B cell (primary cell): ENCODE data around the gene SERBP1. TPM values are rescaled to one million over a fixed set of nuclear protein-coding genes. Genes with fewer than 3 reads are reported as not detected.
"Not testable (repeated sequence)": the region's sequence is repeated elsewhere in the genome, so short reads cannot be mapped to it uniquely, and the experiment has no call there.

Experiments used
- ATAC-seq: fragments of 200-7000 bp; cut with Tn5 transposase; one replicate; pipeline ENCODE4 v1.10.0; 2021; ENCODE audit warnings: low read depth, mild to moderate bottlenecking, moderate number of reproducible peaks, moderate library complexity
- CTCF ChIA-PET: fragments of 350-600 bp; sonication (Branson Sonifier 250); formaldehyde crosslinking; loops from one replicate; lab custom pipeline; 2021; ENCODE audit warnings: antibody characterized with exemption, inconsistent platforms; lab: Charles Lee
- POLR2A ChIA-PET: fragments of 350-600 bp; sonication (Branson Sonifier 250); formaldehyde crosslinking; loops from one replicate; lab custom pipeline; 2021; ENCODE audit warnings: antibody characterized with exemption; lab: Charles Lee
- DNase-seq: peaks from one replicate; pipeline ENCODE4 v3.0.0; 2013
- H2AFZ ChIP-seq: 2 replicates; pipeline ENCODE4 v1.6.1; 2012; ENCODE audit warnings: mild to moderate bottlenecking, low read depth, low read length; ENCODE audit not compliant: insufficient read depth, poor library complexity, severe bottlenecking
- H3K27ac ChIP-seq, 2 donors: 1 replicate in 1 of 2; 2 replicates in 1 of 2; pipeline ENCODE4 v1.5.1; 2012 to 2013; ENCODE audit warnings: low read length in 2 of 2, mild to moderate bottlenecking in 2 of 2, moderate library complexity in 1 of 2
- H3K27me3 ChIP-seq, 4 experiments: fragments of 200-600 bp in 1 of 4; sonication (generic) in 1 of 4; replicated peaks in 1 of 4; 1 replicate in 2 of 4; 2 replicates in 2 of 4; pipeline versions ENCODE4 v1.6.1 to v1.7.0; 2013 to 2016; ENCODE audit warnings: low read length in 3 of 4, mild to moderate bottlenecking in 2 of 4, mixed read lengths in 1 of 4, moderate library complexity in 1 of 4; ENCODE audit not compliant: insufficient read depth in 4 of 4, control insufficient read depth in 3 of 4; ENCODE audit errors: control extremely low read depth in 1 of 4
- H3K36me3 ChIP-seq, 2 experiments: replicated peaks in 1 of 2; 1 replicate in 1 of 2; 2 replicates in 1 of 2; pipeline versions ENCODE4 v1.6.1 to v1.7.1; 2013; ENCODE audit warnings: low read length in 1 of 2; ENCODE audit not compliant: insufficient read depth in 2 of 2, control insufficient read depth in 1 of 2; ENCODE audit errors: control extremely low read depth in 1 of 2, extremely low read depth in 1 of 2
- H3K4me1 ChIP-seq, 2 donors: fragments of 200-600 bp in 1 of 2; sonication (generic) in 1 of 2; 1 replicate in 1 of 2; 2 replicates in 1 of 2; pipeline versions ENCODE4 v1.5.1 to v1.6.1; 2013 to 2017; ENCODE audit warnings: low read length in 2 of 2; ENCODE audit not compliant: control insufficient read depth in 2 of 2, insufficient read depth in 2 of 2
- H3K4me2 ChIP-seq: replicated peaks from 2 replicates; pipeline ENCODE3; 2012; ENCODE audit warnings: mild to moderate bottlenecking, low read depth, low read length; ENCODE audit not compliant: poor library complexity, severe bottlenecking
- H3K4me3 ChIP-seq, 5 experiments: fragments of 200-600 bp in 1 of 5; sonication (generic) in 1 of 5; 1 replicate in 3 of 5; 2 replicates in 2 of 5; pipeline versions ENCODE4 v1.5.1 to v1.7.0; 2011 to 2016; ENCODE audit warnings: low read length in 4 of 5, mild to moderate bottlenecking in 4 of 5, low read depth in 2 of 5, control low read depth in 1 of 5, moderate library complexity in 1 of 5; ENCODE audit not compliant: insufficient read depth in 1 of 5; ENCODE audit errors: control extremely low read depth in 1 of 5, extremely low read depth in 1 of 5
- H3K79me2 ChIP-seq: fragments of 200-600 bp; sonication (generic); one replicate; pipeline ENCODE4 v1.6.0; 2016; ENCODE audit warnings: low read length; ENCODE audit not compliant: control insufficient read depth, insufficient read depth
- H3K9ac ChIP-seq: fragments of 200-600 bp; sonication (generic); 2 replicates; pipeline ENCODE4 v1.6.1; 2017; ENCODE audit warnings: mild to moderate bottlenecking, low read length, moderate library complexity
- H3K9me3 ChIP-seq, 3 donors: one replicate each; pipeline versions ENCODE4 v1.6.1 to v1.7.1; 2013; ENCODE audit warnings: low read length in 2 of 3; ENCODE audit not compliant: control insufficient read depth in 2 of 3, insufficient read depth in 1 of 3; ENCODE audit errors: control extremely low read depth in 1 of 3
- H4K20me1 ChIP-seq: 2 replicates; pipeline ENCODE4 v1.6.0; 2012; ENCODE audit warnings: mild to moderate bottlenecking, low read length; ENCODE audit not compliant: insufficient read depth, control insufficient read depth, poor library complexity, severe bottlenecking
- H3K27ac Mint-ChIP-seq: one replicate; pipeline ENCODE4 v1.8.0; 2021; ENCODE audit warnings: mixed read lengths
- H3K27me3 Mint-ChIP-seq: one replicate; pipeline ENCODE4 v1.8.0; 2021; ENCODE audit warnings: mixed read lengths
- H3K4me1 Mint-ChIP-seq: one replicate; pipeline ENCODE4 v1.8.0; 2021; ENCODE audit warnings: mixed read lengths
- H3K4me3 Mint-ChIP-seq: one replicate; pipeline ENCODE4 v1.8.0; 2021; ENCODE audit warnings: mixed read lengths
- H3K9me3 Mint-ChIP-seq: one replicate; pipeline ENCODE4 v1.8.0; 2022; ENCODE audit warnings: mixed read lengths; ENCODE audit not compliant: insufficient read depth
- CTCF ChIP-seq: fragments of 200-600 bp; IDR thresholded peaks from one replicate; pipeline ENCODE4 v1.8.0; 2022; ENCODE audit warnings: antibody characterized with exemption, mild to moderate bottlenecking
- EZH2 ChIP-seq: IDR thresholded peaks from 2 replicates; pipeline ENCODE4 v1.6.1; 2012; ENCODE audit warnings: borderline replicate concordance, low read depth, mild to moderate bottlenecking, moderate library complexity, low read length; ENCODE audit not compliant: insufficient read depth, poor library complexity, severe bottlenecking
- WGBS: methylation state at CpG from one replicate; pipeline ENCODE4 v1.1.5; 2013; ENCODE audit warnings: missing lambda C conversion rate; ENCODE audit not compliant: insufficient coverage; 5-methylcytosine and 5-hydroxymethylcytosine counted together
- intact Hi-C: fragments of 100-400 bp; cut with micrococcal nuclease; formaldehyde crosslinking; loops from one replicate; pipeline ENCODE4 v1.10.0; 2022
- polyA plus RNA-seq: library from polyadenylated mRNA; depleted of rRNA; stranded (reverse); fragments of >200 nt; gene quantifications from 2 replicates; pipeline ENCODE4 v1.2.3, GENCODE V29; 2012
- total RNA-seq, 2 donors: library from RNA; stranded (reverse); fragments of 120-200 nt in 1 of 2; gene quantifications; 1 replicate in 1 of 2; 2 replicates in 1 of 2; pipeline versions ENCODE4 v1.2.3 to v1.2.4, GENCODE V29; 2013 to 2022

Gene SERBP1
- total and polyA plus RNA-seq, 2 donors (not counting 1 experiment from before 2014, with no cell fraction given), result 21.0 to 142 TPM

- intact Hi-C loops, result no loop called here
- no peak for ATAC-seq
- H3K27ac Mint-ChIP-seq, result no peak overlapping the region
Measured at GRCh38 chr1:67415041-67415440, 15.2 kb downstream of the SERBP1 start.

GRCh38 chr1:67414574-67414973 lies 15.6 kb downstream of the SERBP1 start:
- no peak overlapping the region for H3K4me2 ChIP-seq
- intact Hi-C loops, result no loop called here
- H3K27ac Mint-ChIP-seq, result no peak overlapping the region
- peaks cover 53% of the 10 kb centered on the region for H4K20me1 ChIP-seq
- H3K9ac ChIP-seq, result no peak overlapping the region
- no peaks in the 10 kb centered on the region for H3K4me1 ChIP-seq
- peaks cover 4% of the 10 kb centered on the region for H3K4me1 Mint-ChIP-seq
- H3K27ac ChIP-seq, result no peak overlapping the region
- DNase-seq (no peak), ATAC-seq (no peak)
- H3K27me3 ChIP-seq, result no peaks in the 10 kb centered on the region
- H3K36me3 ChIP-seq, result peaks cover 19 to 77% of the 10 kb centered on the region in 2 experiments
- peaks cover 17% of the 10 kb centered on the region for H3K79me2 ChIP-seq
- no peaks in the 10 kb centered on the region for H3K27me3 Mint-ChIP-seq
- no peaks in the 10 kb centered on the region for H3K9me3 Mint-ChIP-seq
- POLR2A ChIA-PET, result no interaction called here
- no peak overlapping the region for H3K4me3 Mint-ChIP-seq
- no peak overlapping the region for H3K4me3 ChIP-seq
- 100% methylated on average over 1 of the region's 2 CpGs for whole genome bisulfite sequencing
- no peak overlapping the region for H2AFZ ChIP-seq
- CTCF ChIA-PET, result no interaction called here
- TF ChIP-seq CTCF, result no peak
- no peak for TF ChIP-seq EZH2
- no peaks in the 10 kb centered on the region for H3K9me3 ChIP-seq

More at GRCh38 chr1:67415041-67415440, 15.2 kb downstream of the SERBP1 start:
- H3K27ac ChIP-seq, result no peak overlapping the region
- H4K20me1 ChIP-seq, result peaks cover 56% of the 10 kb centered on the region
- no peak for TF ChIP-seq CTCF
- no peak for TF ChIP-seq EZH2
- Mint-ChIP-seq H3K9me3 (no peaks in the 10 kb centered on the region), H3K27me3 (no peaks in the 10 kb centered on the region), H3K4me3 (no peak overlapping the region), H3K4me1 (peaks cover 4% of the 10 kb centered on the region)
- H3K9me3 ChIP-seq, result no peaks in the 10 kb centered on the region
- no peaks in the 10 kb centered on the region for H3K4me1 ChIP-seq
- ChIA-PET CTCF (no interaction called here), POLR2A (no interaction called here)
- no peak overlapping the region for H2AFZ ChIP-seq
- no peak for DNase-seq
- no peaks in the 10 kb centered on the region for H3K27me3 ChIP-seq
- peaks cover 19 to 81% of the 10 kb centered on the region in 2 experiments for H3K36me3 ChIP-seq
- H3K4me3 ChIP-seq, result no peak overlapping the region
- H3K9ac ChIP-seq, result no peak overlapping the region
- H3K79me2 ChIP-seq, result peaks cover 20% of the 10 kb centered on the region
- H3K4me2 ChIP-seq, result no peak overlapping the region
- no CpG with 5 or more reads among the region's 13 CpGs for WGBS

- H3K4me3 Mint-ChIP-seq, POLR2A ChIA-PET, H3K27ac ChIP-seq, H3K9ac ChIP-seq, H3K27me3 ChIP-seq, H3K27ac Mint-ChIP-seq, H3K9me3 ChIP-seq, CTCF ChIA-PET, H2AFZ ChIP-seq, H3K4me3 ChIP-seq, H3K4me1 Mint-ChIP-seq, H3K9me3 Mint-ChIP-seq, ATAC-seq, H3K27me3 Mint-ChIP-seq, H3K4me2 ChIP-seq, intact Hi-C loops, H3K79me2 ChIP-seq, DNase-seq, H3K4me1 ChIP-seq: not testable (repeated sequence)
- peaks cover 39% of the 10 kb centered on the region for H4K20me1 ChIP-seq
- WGBS, result 86% methylated on average over 1 of the region's 2 CpGs
- peaks cover 19 to 64% of the 10 kb centered on the region in 2 experiments for H3K36me3 ChIP-seq
Measured at GRCh38 chr1:67413101-67413500, 17.1 kb downstream of the SERBP1 start.
